Measurements from ENCODE around the gene RRAD. TPM values are rescaled to one million over a fixed set of nuclear protein-coding genes. Genes with fewer than 3 reads are reported as not detected.
"Not testable (repeated sequence)": the region's sequence is repeated elsewhere in the genome, so short reads cannot be mapped to it uniquely, and the experiment has no call there.

Gene RRAD
- total and polyA plus RNA-seq, 4 donors: 0.14 to 0.61 (median 0.54) TPM

- no peak for TF ChIP-seq REST (IDR thresholded peaks at IDR 0.05)
- no peak for TF ChIP-seq TAF1 (conservative IDR thresholded peaks at IDR 0.05)
- TF ChIP-seq MAX (IDR thresholded peaks at IDR 0.05): no peak
Observed at GRCh38 chr16:66946541-66946940, 21.2 kb upstream of the RRAD start (continued).

GRCh38 chr16:66945939-66946338, 20.6 kb upstream of the RRAD start:
- Histone ChIP-seq H3K9ac (ENCODE audit: low read depth in 1 of 2, low read length in 2 of 2) (no peak overlapping the region), H3K27me3 (ENCODE audit: control insufficient read depth in 4 of 4, insufficient read depth in 4 of 4, low read length in 3 of 4) (no peaks in the 10 kb centered on the region), H3K4me3 (ENCODE audit: low read depth in 1 of 3, low read length in 3 of 3) (no peak overlapping the region), H3K4me1 (ENCODE audit: control insufficient read depth in 4 of 4, insufficient read depth in 4 of 4, low read length in 3 of 4) (peaks cover 10 to 32% (median 25%) of the 10 kb centered on the region in 4 donors), H3K27ac (ENCODE audit: low read depth in 1 of 2, low read length in 2 of 2) (no peak overlapping the region), H3K36me3 (ENCODE audit: control insufficient read depth in 4 of 4, insufficient read depth in 3 of 4, low read depth in 1 of 4, low read length in 3 of 4) (peaks cover 15 to 30% (median 26%) of the 10 kb centered on the region in 4 donors), H3K9me3 (ENCODE audit: control insufficient read depth in 4 of 4, low read length in 3 of 4) (no peaks in the 10 kb centered on the region)
- 68% methylated on average over 4 of the region's 4 CpGs for WGBS
- TF ChIP-seq FOXA1 (IDR thresholded peaks at IDR 0.05) (no peak), ATF3 (IDR thresholded peaks at IDR 0.05) (no peak), RXRA (IDR thresholded peaks at IDR 0.05) (no peak)
- no peak for DNase-seq (ENCODE audit: low spot score)

GRCh38 chr16:66944971-66945370, 19.6 kb upstream of the RRAD start:
- not testable (repeated sequence) for H3K9me3 ChIP-seq (ENCODE audit: control insufficient read depth in 4 of 4, low read length in 3 of 4); H3K4me3 ChIP-seq (ENCODE audit: low read depth in 1 of 3, low read length in 3 of 3); H3K27me3 ChIP-seq (ENCODE audit: control insufficient read depth in 4 of 4, insufficient read depth in 4 of 4, low read length in 3 of 4); H3K27ac ChIP-seq (ENCODE audit: low read depth in 1 of 2, low read length in 2 of 2); H3K9ac ChIP-seq (ENCODE audit: low read depth in 1 of 2, low read length in 2 of 2); DNase-seq (ENCODE audit: low spot score)
- WGBS: 75% methylated on average over 9 of the region's 9 CpGs
- Histone ChIP-seq H3K4me1 (ENCODE audit: control insufficient read depth in 4 of 4, insufficient read depth in 4 of 4, low read length in 3 of 4) (peaks cover 10 to 31% (median 25%) of the 10 kb centered on the region in 4 donors), H3K36me3 (ENCODE audit: control insufficient read depth in 4 of 4, insufficient read depth in 3 of 4, low read depth in 1 of 4, low read length in 3 of 4) (peaks cover 23 to 39% (median 36%) of the 10 kb centered on the region in 4 donors)

GRCh38 chr16:66944054-66944441, 18.7 kb upstream of the RRAD start:
- Histone ChIP-seq H3K9me3 (ENCODE audit: control insufficient read depth in 4 of 4, low read length in 3 of 4) (no peaks in the 10 kb centered on the region), H3K9ac (ENCODE audit: low read depth in 1 of 2, low read length in 2 of 2) (no peak overlapping the region), H3K27ac (ENCODE audit: low read depth in 1 of 2, low read length in 2 of 2) (no peak overlapping the region), H3K27me3 (ENCODE audit: control insufficient read depth in 4 of 4, insufficient read depth in 4 of 4, low read length in 3 of 4) (no peaks in the 10 kb centered on the region), H3K4me3 (ENCODE audit: low read depth in 1 of 3, low read length in 3 of 3) (no peak overlapping the region), H3K36me3 (ENCODE audit: control insufficient read depth in 4 of 4, insufficient read depth in 3 of 4, low read depth in 1 of 4, low read length in 3 of 4) (peaks cover 30 to 47% (median 40%) of the 10 kb centered on the region in 4 donors), H3K4me1 (ENCODE audit: control insufficient read depth in 4 of 4, insufficient read depth in 4 of 4, low read length in 3 of 4) (peaks cover 12 to 32% (median 25%) of the 10 kb centered on the region in 4 donors)
- DNase-seq (ENCODE audit: low spot score): no peak
- WGBS: 93% methylated on average over 5 of the region's 5 CpGs
- TF ChIP-seq REST (IDR thresholded peaks at IDR 0.05) (no peak), FOXA1 (IDR thresholded peaks at IDR 0.05) (no peak), JUND (IDR thresholded peaks at IDR 0.05) (no peak), CTCF (IDR thresholded peaks at IDR 0.05; ENCODE audit: low read depth, low read length, missing input control) (no peak), RAD21 (IDR thresholded peaks at IDR 0.05) (no peak), NR2F2 (IDR thresholded peaks at IDR 0.05) (no peak), ZBTB33 (IDR thresholded peaks at IDR 0.05) (no peak), MAX (IDR thresholded peaks at IDR 0.05) (no peak), EGR1 (IDR thresholded peaks at IDR 0.05; ENCODE audit: low read depth in 2 of 2) (no peak), RXRA (IDR thresholded peaks at IDR 0.05) (no peak), TAF1 (conservative IDR thresholded peaks at IDR 0.05) (no peak), HNF4G (IDR thresholded peaks at IDR 0.05) (no peak), SP1 (IDR thresholded peaks at IDR 0.05) (no peak)

Measured in liver (tissue), 9 donors.